Endothelial cell of umbilical vein (primary cell): Measurements from ENCODE around the gene KLHL11. TPM values are rescaled to one million over a fixed set of nuclear protein-coding genes. Genes with fewer than 3 reads are reported as not detected.

ENCODE experiments used
- BruUV-seq: library from RNA; stranded (reverse); fragments of 400-500 nt; replicated peaks from 2 replicates; lab custom pipeline; 2021; lab: Mats Ljungman, UMichigan
- CTCF ChIA-PET: fragments of 300-600, 350-600 bp; sonication (Branson Sonifier 250); formaldehyde crosslinking; loops from one replicate; lab custom pipeline; 2021; ENCODE audit warnings: antibody characterized with exemption, inconsistent platforms; lab: Charles Lee
- POLR2A ChIA-PET: fragments of 300-600, 350-600 bp; sonication (Branson Sonifier 250); formaldehyde crosslinking; loops from one replicate; lab custom pipeline; 2021; ENCODE audit warnings: antibody characterized with exemption, inconsistent platforms; lab: Charles Lee
- DNase-seq: peaks from one replicate; pipeline ENCODE4 v3.0.0-alpha.2; 2011; ENCODE audit warnings: low read depth, low spot score
- FAIRE-seq: peaks from 2 replicates; lab custom pipeline; 2011; peaks lifted over from hg19 to GRCh38; lab: Jason Lieb, UNC
- H2AFZ ChIP-seq: 2 replicates; pipeline ENCODE4 v1.6.0; 2012; ENCODE audit warnings: low read depth, low read length, control low read depth, inconsistent platforms
- H3K27ac ChIP-seq: 2 replicates; pipeline ENCODE4 v1.5.1; 2011; ENCODE audit warnings: low read depth, mild to moderate bottlenecking, control low read depth, low read length, moderate library complexity; ENCODE audit not compliant: insufficient read depth
- H3K27me3 ChIP-seq, 2 experiments: 2 replicates each; pipeline versions ENCODE4 v1.6.0 to v1.6.1; 2011; ENCODE audit warnings: low read length in 2 of 2, mixed read lengths in 1 of 2; ENCODE audit not compliant: control insufficient read depth in 2 of 2, insufficient read depth in 2 of 2
- H3K36me3 ChIP-seq, 2 experiments: 2 replicates in 1 of 2; 3 replicates in 1 of 2; pipeline ENCODE4 v1.5.1; 2011; ENCODE audit warnings: low read length in 2 of 2, mild to moderate bottlenecking in 1 of 2, moderate library complexity in 1 of 2; ENCODE audit not compliant: control insufficient read depth in 2 of 2, insufficient read depth in 2 of 2; ENCODE audit errors: extremely low read depth in 1 of 2
- H3K4me1 ChIP-seq: 3 replicates; pipeline ENCODE4 v1.5.1; 2011; ENCODE audit warnings: mild to moderate bottlenecking, low read length; ENCODE audit not compliant: control insufficient read depth, insufficient read depth; ENCODE audit errors: extremely low read depth
- H3K4me2 ChIP-seq: 2 replicates; pipeline ENCODE4 v1.6.1; 2011; ENCODE audit warnings: low read length, control low read depth, mixed read lengths; ENCODE audit not compliant: insufficient read depth
- H3K4me3 ChIP-seq, 3 experiments: fragments of 200-600 bp in 1 of 3; sonication (generic), shearing (Covaris generic) in 1 of 3; replicated peaks in 1 of 3; 2 replicates each; pipeline ENCODE4 v1.5.1; 2011 to 2016; ENCODE audit warnings: control low read depth in 3 of 3, low read length in 3 of 3, mild to moderate bottlenecking in 2 of 3, inconsistent platforms in 1 of 3, low read depth in 1 of 3, moderate library complexity in 1 of 3; ENCODE audit not compliant: insufficient read depth in 1 of 3
- H3K79me2 ChIP-seq: 2 replicates; pipeline ENCODE4 v1.6.0; 2012; ENCODE audit warnings: low read length, inconsistent platforms; ENCODE audit not compliant: control insufficient read depth, insufficient read depth
- H3K9ac ChIP-seq: replicated peaks from 2 replicates; pipeline ENCODE3; 2011; ENCODE audit warnings: low read length, control low read depth; ENCODE audit not compliant: insufficient read depth; ENCODE audit errors: extremely low read depth
- H3K9me1 ChIP-seq: replicated peaks from 3 replicates; pipeline ENCODE4 v1.6.0; 2011; ENCODE audit warnings: mild to moderate bottlenecking, low read length; ENCODE audit not compliant: control insufficient read depth, insufficient read depth; ENCODE audit errors: extremely low read depth
- H3K9me3 ChIP-seq: replicated peaks from 2 replicates; pipeline ENCODE4 v1.5.1; 2012; ENCODE audit warnings: low read length, inconsistent platforms; ENCODE audit not compliant: control insufficient read depth, insufficient read depth
- H4K20me1 ChIP-seq: replicated peaks from 2 replicates; pipeline ENCODE3; 2011; ENCODE audit warnings: mild to moderate bottlenecking, low read length; ENCODE audit not compliant: control insufficient read depth, insufficient read depth; ENCODE audit errors: extremely low read depth
- EZH2 ChIP-seq: IDR thresholded peaks from 2 replicates; pipeline ENCODE4 v1.6.1; 2012; ENCODE audit warnings: borderline replicate concordance, low read depth, mild to moderate bottlenecking, moderate library complexity, low read length, inconsistent platforms; ENCODE audit not compliant: severe bottlenecking
- GATA2 ChIP-seq: IDR thresholded peaks from 2 replicates; pipeline ENCODE4 v1.7.0; 2011; ENCODE audit warnings: low read depth, mild to moderate bottlenecking, moderate library complexity, mixed read lengths, low read length; ENCODE audit not compliant: insufficient read length, insufficient read depth
- JUN ChIP-seq: IDR thresholded peaks from 2 replicates; pipeline ENCODE4 v1.6.1; 2011; ENCODE audit warnings: borderline replicate concordance, low read depth; ENCODE audit not compliant: insufficient read length, insufficient read depth
- MYC ChIP-seq: IDR thresholded peaks from one replicate; pipeline ENCODE4 v1.6.1; 2011; ENCODE audit warnings: mild to moderate bottlenecking, low read depth, low read length
- POLR2A ChIP-seq: IDR thresholded peaks from 2 replicates; pipeline ENCODE4 v1.6.1; 2012; ENCODE audit warnings: low read depth, mild to moderate bottlenecking, control low read depth, low read length
- dilution Hi-C: fragments of 300-500 bp; cut with MboI; formaldehyde crosslinking; loops from one replicate; pipeline ENCODE4 v1.15.0; 2019; ENCODE audit warnings: low sequenced_read_pairs; ENCODE audit not compliant: extremely low pct_ligation_motif_present
- intact Hi-C: fragments of 100-400 bp; cut with micrococcal nuclease; formaldehyde crosslinking; loops from one replicate; pipeline ENCODE4 v1.10.0; 2022
- polyA plus RNA-seq, 4 experiments: library from polyadenylated mRNA; depleted of rRNA in 3 of 4; stranded (reverse) in 3 of 4; unstranded in 1 of 4; fragments of >200 nt; gene quantifications; 2 replicates each; pipeline versions ENCODE4 v1.2.1 to v1.2.3, GENCODE V29; 2011 to 2012; ENCODE audit warnings: missing spikeins in 1 of 4
- total RNA-seq: library from RNA; stranded (reverse); gene quantifications from 2 replicates; pipeline ENCODE4 v1.2.3, GENCODE V29; 2021
- TF ChIP-seq, protein P1 (sequence below), 2 donors: IDR thresholded peaks; 1 replicate in 1 of 2; 2 replicates in 1 of 2; pipeline ENCODE4 v1.5.1; 2011; ENCODE audit warnings: low read length in 2 of 2, mild to moderate bottlenecking in 2 of 2, moderate library complexity in 2 of 2, control low read depth in 1 of 2, inconsistent platforms in 1 of 2, low read depth in 1 of 2; ENCODE audit not compliant: insufficient read depth in 1 of 2; ENCODE audit errors: extremely low read depth in 1 of 2
- TF ChIP-seq, protein P2 (sequence below): IDR thresholded peaks from 2 replicates; pipeline ENCODE4 v1.6.1; 2011; ENCODE audit not compliant: insufficient read depth, insufficient read length

The KLHL11 gene
- total and polyA plus RNA-seq, 2 donors (not counting 3 experiments of a cell fraction or from before 2014, with no cell fraction given) = 3.1 to 11.0 TPM

DNA sequence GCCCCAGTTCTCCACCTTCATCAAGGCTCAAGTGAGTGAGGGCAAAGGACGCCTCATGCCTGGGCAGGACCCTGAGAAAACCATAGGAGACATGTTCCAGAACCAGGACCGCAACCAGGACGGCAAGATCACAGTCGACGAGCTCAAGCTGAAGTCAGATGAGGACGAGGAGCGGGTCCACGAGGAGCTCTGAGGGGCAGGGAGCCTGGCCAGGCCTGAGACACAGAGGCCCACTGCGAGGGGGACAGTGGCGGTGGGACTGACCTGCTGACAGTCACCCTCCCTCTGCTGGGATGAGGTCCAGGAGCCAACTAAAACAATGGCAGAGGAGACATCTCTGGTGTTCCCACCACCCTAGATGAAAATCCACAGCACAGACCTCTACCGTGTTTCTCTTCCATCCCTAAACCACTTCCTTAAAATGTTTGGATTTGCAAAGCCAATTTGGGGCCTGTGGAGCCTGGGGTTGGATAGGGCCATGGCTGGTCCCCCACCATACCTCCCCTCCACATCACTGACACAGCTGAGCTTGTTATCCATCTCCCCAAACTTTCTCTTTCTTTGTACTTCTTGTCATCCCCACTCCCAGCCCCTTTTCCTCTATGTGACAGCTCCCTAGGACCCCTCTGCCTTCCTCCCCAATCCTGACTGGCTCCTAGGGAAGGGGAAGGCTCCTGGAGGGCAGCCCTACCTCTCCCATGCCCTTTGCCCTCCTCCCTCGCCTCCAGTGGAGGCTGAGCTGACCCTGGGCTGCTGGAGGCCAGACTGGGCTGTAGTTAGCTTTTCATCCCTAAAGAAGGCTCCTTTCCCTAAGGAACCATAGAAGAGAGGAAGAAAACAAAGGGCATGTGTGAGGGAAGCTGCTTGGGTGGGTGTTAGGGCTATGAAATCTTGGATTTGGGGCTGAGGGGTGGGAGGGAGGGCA, 42.7 kb downstream of the KLHL11 start:
- H3K4me1 ChIP-seq = no peaks in the 10 kb centered on the region
- no peak overlapping the region for H3K4me3 ChIP-seq
- intact Hi-C loops (no loop called here), dilution Hi-C loops (no loop called here)
- peak; percentile 28 for TF ChIP-seq POLR2A
- TF ChIP-seq GATA2 = no peak
- FAIRE-seq (no peak), DNase-seq (no peak)
- no peak overlapping the region for H2AFZ ChIP-seq
- H3K9me3 ChIP-seq = no peaks in the 10 kb centered on the region
- TSS peak; percentile 62 for BruUV-seq
- H4K20me1 ChIP-seq = no peaks in the 10 kb centered on the region
- H3K9ac ChIP-seq = no peak overlapping the region
- no peak overlapping the region for H3K4me2 ChIP-seq
- H3K79me2 ChIP-seq = no peaks in the 10 kb centered on the region
- H3K27me3 ChIP-seq = no peaks in the 10 kb centered on the region
- POLR2A ChIA-PET = interaction anchor here (0.5 kb wide), 1 partner anchor 58 kb away, joined by 4 read pairs; no protein-coding TSS in a partner anchor
- H3K27ac ChIP-seq = no peak overlapping the region
- peaks cover 3 to 33% of the 10 kb centered on the region in 2 experiments for H3K36me3 ChIP-seq
- no peaks in the 10 kb centered on the region for H3K9me1 ChIP-seq
- CTCF ChIA-PET = interaction anchor here (0.9 to 1.1 kb wide), 3 partner anchors 11 to 43 kb away, joined by 3 read pairs; partner anchors contain the start of genes KLHL11 and P3H4

DNA sequence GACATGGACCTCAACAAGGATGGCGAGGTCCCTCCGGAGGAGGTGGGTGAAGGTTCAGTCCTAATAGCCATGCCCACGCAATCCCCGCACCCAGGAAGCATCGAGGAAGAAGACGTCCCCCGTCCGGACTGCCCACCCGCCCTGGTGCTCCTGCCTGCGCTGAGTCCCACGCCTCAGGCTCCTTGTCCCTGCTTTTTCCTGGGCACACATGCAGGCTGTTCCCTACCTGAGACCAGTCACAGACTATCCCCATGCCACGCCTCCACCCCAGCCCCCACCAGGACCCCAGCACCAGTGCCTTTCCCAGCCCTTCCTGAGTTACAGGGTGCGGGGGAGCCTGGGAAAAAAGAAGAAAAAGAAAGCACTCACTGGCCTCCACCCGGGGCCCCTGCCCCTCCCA, 43.4 kb downstream of the KLHL11 start:
- Histone ChIP-seq H3K9me1 (no peaks in the 10 kb centered on the region), H3K4me3 (no peak overlapping the region), H2AFZ (no peak overlapping the region), H3K79me2 (peaks cover 3% of the 10 kb centered on the region), H4K20me1 (no peaks in the 10 kb centered on the region), H3K27me3 (no peaks in the 10 kb centered on the region), H3K27ac (no peak overlapping the region), H3K4me1 (no peaks in the 10 kb centered on the region), H3K4me2 (no peak overlapping the region), H3K9ac (no peak overlapping the region), H3K9me3 (no peaks in the 10 kb centered on the region), H3K36me3 (peaks cover 0 to 33% of the 10 kb centered on the region in 2 experiments)
- intact Hi-C loops (no loop called here), dilution Hi-C loops (no loop called here)
- CTCF ChIA-PET = interaction anchor here (1.0 kb wide), 1 partner anchor 43 kb away, joined by 3 read pairs; the partner anchor contains the start of gene KLHL11
- DNase-seq (no peak), FAIRE-seq (no peak)
- no TSS peak for BruUV-seq
- POLR2A ChIA-PET = interaction anchor here (0.5 kb wide), 1 partner anchor 58 kb away, joined by 4 read pairs; no protein-coding TSS in a partner anchor
- TF ChIP-seq, protein P1, sequence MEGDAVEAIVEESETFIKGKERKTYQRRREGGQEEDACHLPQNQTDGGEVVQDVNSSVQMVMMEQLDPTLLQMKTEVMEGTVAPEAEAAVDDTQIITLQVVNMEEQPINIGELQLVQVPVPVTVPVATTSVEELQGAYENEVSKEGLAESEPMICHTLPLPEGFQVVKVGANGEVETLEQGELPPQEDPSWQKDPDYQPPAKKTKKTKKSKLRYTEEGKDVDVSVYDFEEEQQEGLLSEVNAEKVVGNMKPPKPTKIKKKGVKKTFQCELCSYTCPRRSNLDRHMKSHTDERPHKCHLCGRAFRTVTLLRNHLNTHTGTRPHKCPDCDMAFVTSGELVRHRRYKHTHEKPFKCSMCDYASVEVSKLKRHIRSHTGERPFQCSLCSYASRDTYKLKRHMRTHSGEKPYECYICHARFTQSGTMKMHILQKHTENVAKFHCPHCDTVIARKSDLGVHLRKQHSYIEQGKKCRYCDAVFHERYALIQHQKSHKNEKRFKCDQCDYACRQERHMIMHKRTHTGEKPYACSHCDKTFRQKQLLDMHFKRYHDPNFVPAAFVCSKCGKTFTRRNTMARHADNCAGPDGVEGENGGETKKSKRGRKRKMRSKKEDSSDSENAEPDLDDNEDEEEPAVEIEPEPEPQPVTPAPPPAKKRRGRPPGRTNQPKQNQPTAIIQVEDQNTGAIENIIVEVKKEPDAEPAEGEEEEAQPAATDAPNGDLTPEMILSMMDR (IDR thresholded peaks at IDR 0.05; ENCODE audit: extremely low read depth in 1 of 2, insufficient read depth in 1 of 2, low read depth in 1 of 2, low read length in 2 of 2) = no peak
- TF ChIP-seq MYC (no peak), EZH2 (no peak), JUN (no peak), POLR2A (no peak), GATA2 (no peak)
- TF ChIP-seq, protein P2, sequence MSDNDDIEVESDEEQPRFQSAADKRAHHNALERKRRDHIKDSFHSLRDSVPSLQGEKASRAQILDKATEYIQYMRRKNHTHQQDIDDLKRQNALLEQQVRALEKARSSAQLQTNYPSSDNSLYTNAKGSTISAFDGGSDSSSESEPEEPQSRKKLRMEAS = no peak
